Gastrocnemius medialis (tissue), 4 donors: ENCODE results near the gene CD19.

Source experiments
- CTCF ChIP-seq, 5 experiments: fragments of 450-650 bp in 3 of 5; fragments of 200-600 bp in 2 of 5; sonication (generic) in 2 of 5; IDR thresholded peaks in 4 of 5; conservative IDR thresholded peaks in 1 of 5; 1 replicate in 4 of 5; 2 replicates in 1 of 5; pipeline ENCODE4 v1.5.1; 2016 to 2019; ENCODE audit warnings: antibody characterized with exemption in 5 of 5, mild to moderate bottlenecking in 3 of 5, moderate library complexity in 3 of 5
- POLR2A ChIP-seq, 2 donors: fragments of 450-650 bp; IDR thresholded peaks; one replicate each; pipeline ENCODE4 v1.6.1; 2017; ENCODE audit warnings: antibody characterized with exemption in 2 of 2, mild to moderate bottlenecking in 2 of 2, moderate library complexity in 2 of 2

DNA sequence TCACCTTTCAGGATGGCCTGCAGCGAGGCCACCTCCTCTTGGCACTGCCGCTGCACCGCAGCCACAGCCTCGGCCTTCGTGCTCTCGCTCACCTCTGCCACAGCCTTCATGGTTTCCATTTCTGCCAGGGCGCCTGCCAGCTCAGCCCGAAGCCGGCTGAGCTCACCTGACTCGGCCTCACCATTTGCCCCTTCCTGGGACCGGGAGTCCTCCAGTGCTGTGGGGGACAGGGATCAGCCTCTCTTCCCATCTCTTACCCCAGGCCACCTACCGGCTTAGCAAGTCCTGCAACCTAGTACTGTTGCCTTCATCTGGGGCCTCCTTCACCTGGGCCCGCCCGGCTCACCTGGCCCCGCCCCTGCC, 7.4 kb upstream of the CD19 start:
- TF ChIP-seq CTCF (IDR thresholded peaks at IDR 0.05 in 4 of 5, conservative IDR thresholded peaks at IDR 0.05 in 1 of 5) (no peak), POLR2A (IDR thresholded peaks at IDR 0.05) (no peak)
